B cell (primary cell): ENCODE results near the gene TRIB2. TPM values are rescaled to one million over a fixed set of nuclear protein-coding genes. Genes with fewer than 3 reads are reported as not detected.

Source experiments
- ATAC-seq: fragments of 200-7000 bp; cut with Tn5 transposase; one replicate; pipeline ENCODE4 v1.10.0; 2021; ENCODE audit warnings: low read depth, mild to moderate bottlenecking, moderate number of reproducible peaks, moderate library complexity
- CTCF ChIA-PET: fragments of 350-600 bp; sonication (Branson Sonifier 250); formaldehyde crosslinking; loops from one replicate; lab custom pipeline; 2021; ENCODE audit warnings: antibody characterized with exemption, inconsistent platforms; lab: Charles Lee
- POLR2A ChIA-PET: fragments of 350-600 bp; sonication (Branson Sonifier 250); formaldehyde crosslinking; loops from one replicate; lab custom pipeline; 2021; ENCODE audit warnings: antibody characterized with exemption; lab: Charles Lee
- DNase-seq: peaks from one replicate; pipeline ENCODE4 v3.0.0; 2013
- H2AFZ ChIP-seq: 2 replicates; pipeline ENCODE4 v1.6.1; 2012; ENCODE audit warnings: mild to moderate bottlenecking, low read depth, low read length; ENCODE audit not compliant: insufficient read depth, poor library complexity, severe bottlenecking
- H3K27ac ChIP-seq, 2 donors: 1 replicate in 1 of 2; 2 replicates in 1 of 2; pipeline ENCODE4 v1.5.1; 2012 to 2013; ENCODE audit warnings: low read length in 2 of 2, mild to moderate bottlenecking in 2 of 2, moderate library complexity in 1 of 2
- H3K27me3 ChIP-seq, 4 experiments: fragments of 200-600 bp in 1 of 4; sonication (generic) in 1 of 4; replicated peaks in 1 of 4; 1 replicate in 2 of 4; 2 replicates in 2 of 4; pipeline versions ENCODE4 v1.6.1 to v1.7.0; 2013 to 2016; ENCODE audit warnings: low read length in 3 of 4, mild to moderate bottlenecking in 2 of 4, mixed read lengths in 1 of 4, moderate library complexity in 1 of 4; ENCODE audit not compliant: insufficient read depth in 4 of 4, control insufficient read depth in 3 of 4; ENCODE audit errors: control extremely low read depth in 1 of 4
- H3K36me3 ChIP-seq, 2 experiments: replicated peaks in 1 of 2; 1 replicate in 1 of 2; 2 replicates in 1 of 2; pipeline versions ENCODE4 v1.6.1 to v1.7.1; 2013; ENCODE audit warnings: low read length in 1 of 2; ENCODE audit not compliant: insufficient read depth in 2 of 2, control insufficient read depth in 1 of 2; ENCODE audit errors: control extremely low read depth in 1 of 2, extremely low read depth in 1 of 2
- H3K4me1 ChIP-seq, 2 donors: fragments of 200-600 bp in 1 of 2; sonication (generic) in 1 of 2; 1 replicate in 1 of 2; 2 replicates in 1 of 2; pipeline versions ENCODE4 v1.5.1 to v1.6.1; 2013 to 2017; ENCODE audit warnings: low read length in 2 of 2; ENCODE audit not compliant: control insufficient read depth in 2 of 2, insufficient read depth in 2 of 2
- H3K4me2 ChIP-seq: replicated peaks from 2 replicates; pipeline ENCODE3; 2012; ENCODE audit warnings: mild to moderate bottlenecking, low read depth, low read length; ENCODE audit not compliant: poor library complexity, severe bottlenecking
- H3K4me3 ChIP-seq, 5 experiments: fragments of 200-600 bp in 1 of 5; sonication (generic) in 1 of 5; 1 replicate in 3 of 5; 2 replicates in 2 of 5; pipeline versions ENCODE4 v1.5.1 to v1.7.0; 2011 to 2016; ENCODE audit warnings: low read length in 4 of 5, mild to moderate bottlenecking in 4 of 5, low read depth in 2 of 5, control low read depth in 1 of 5, moderate library complexity in 1 of 5; ENCODE audit not compliant: insufficient read depth in 1 of 5; ENCODE audit errors: control extremely low read depth in 1 of 5, extremely low read depth in 1 of 5
- H3K79me2 ChIP-seq: fragments of 200-600 bp; sonication (generic); one replicate; pipeline ENCODE4 v1.6.0; 2016; ENCODE audit warnings: low read length; ENCODE audit not compliant: control insufficient read depth, insufficient read depth
- H3K9ac ChIP-seq: fragments of 200-600 bp; sonication (generic); 2 replicates; pipeline ENCODE4 v1.6.1; 2017; ENCODE audit warnings: mild to moderate bottlenecking, low read length, moderate library complexity
- H3K9me3 ChIP-seq, 3 donors: one replicate each; pipeline versions ENCODE4 v1.6.1 to v1.7.1; 2013; ENCODE audit warnings: low read length in 2 of 3; ENCODE audit not compliant: control insufficient read depth in 2 of 3, insufficient read depth in 1 of 3; ENCODE audit errors: control extremely low read depth in 1 of 3
- H4K20me1 ChIP-seq: 2 replicates; pipeline ENCODE4 v1.6.0; 2012; ENCODE audit warnings: mild to moderate bottlenecking, low read length; ENCODE audit not compliant: insufficient read depth, control insufficient read depth, poor library complexity, severe bottlenecking
- H3K27ac Mint-ChIP-seq: one replicate; pipeline ENCODE4 v1.8.0; 2021; ENCODE audit warnings: mixed read lengths
- H3K27me3 Mint-ChIP-seq: one replicate; pipeline ENCODE4 v1.8.0; 2021; ENCODE audit warnings: mixed read lengths
- H3K4me1 Mint-ChIP-seq: one replicate; pipeline ENCODE4 v1.8.0; 2021; ENCODE audit warnings: mixed read lengths
- H3K4me3 Mint-ChIP-seq: one replicate; pipeline ENCODE4 v1.8.0; 2021; ENCODE audit warnings: mixed read lengths
- H3K9me3 Mint-ChIP-seq: one replicate; pipeline ENCODE4 v1.8.0; 2022; ENCODE audit warnings: mixed read lengths; ENCODE audit not compliant: insufficient read depth
- EZH2 ChIP-seq: IDR thresholded peaks from 2 replicates; pipeline ENCODE4 v1.6.1; 2012; ENCODE audit warnings: borderline replicate concordance, low read depth, mild to moderate bottlenecking, moderate library complexity, low read length; ENCODE audit not compliant: insufficient read depth, poor library complexity, severe bottlenecking
- WGBS: methylation state at CpG from one replicate; pipeline ENCODE4 v1.1.5; 2013; ENCODE audit warnings: missing lambda C conversion rate; ENCODE audit not compliant: insufficient coverage; 5-methylcytosine and 5-hydroxymethylcytosine counted together
- intact Hi-C: fragments of 100-400 bp; cut with micrococcal nuclease; formaldehyde crosslinking; loops from one replicate; pipeline ENCODE4 v1.10.0; 2022
- polyA plus RNA-seq: library from polyadenylated mRNA; depleted of rRNA; stranded (reverse); fragments of >200 nt; gene quantifications from 2 replicates; pipeline ENCODE4 v1.2.3, GENCODE V29; 2012
- total RNA-seq, 2 donors: library from RNA; stranded (reverse); fragments of 120-200 nt in 1 of 2; gene quantifications; 1 replicate in 1 of 2; 2 replicates in 1 of 2; pipeline versions ENCODE4 v1.2.3 to v1.2.4, GENCODE V29; 2013 to 2022
- TF ChIP-seq, protein P1 (sequence below): fragments of 200-600 bp; IDR thresholded peaks from one replicate; pipeline ENCODE4 v1.8.0; 2022; ENCODE audit warnings: antibody characterized with exemption, mild to moderate bottlenecking

Gene TRIB2
- total and polyA plus RNA-seq, 2 donors (not counting 1 experiment from before 2014, with no cell fraction given), result 36.3 to 117 TPM

DNA sequence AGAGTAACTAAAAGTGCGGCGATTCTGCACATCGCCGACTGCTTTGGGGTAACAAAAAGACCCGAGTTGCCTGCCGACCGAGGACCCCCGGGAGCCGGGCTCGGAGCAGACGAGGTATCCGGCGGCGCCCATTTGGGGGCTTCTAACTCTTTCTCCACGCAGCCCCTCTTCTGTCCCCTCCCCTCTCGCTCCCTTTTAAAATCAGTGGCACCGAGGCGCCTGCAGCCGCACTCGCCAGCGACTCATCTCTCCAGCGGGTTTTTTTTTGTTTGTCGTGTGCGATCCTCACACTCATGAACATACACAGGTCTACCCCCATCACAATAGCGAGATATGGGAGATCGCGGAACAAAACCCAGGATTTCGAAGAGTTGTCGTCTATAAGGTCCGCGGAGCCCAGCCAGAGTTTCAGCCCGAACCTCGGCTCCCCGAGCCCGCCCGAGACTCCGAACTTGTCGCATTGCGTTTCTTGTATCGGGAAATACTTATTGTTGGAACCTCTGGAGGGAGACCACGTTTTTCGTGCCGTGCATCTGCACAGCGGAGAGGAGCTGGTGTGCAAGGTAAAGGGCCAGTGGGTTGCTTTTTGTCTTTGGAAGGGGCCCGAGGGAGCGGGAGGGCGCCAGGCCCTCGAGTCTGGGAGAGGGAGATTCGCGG lies 1.4 kb downstream of the TRIB2 start:
- no peaks in the 10 kb centered on the region for H3K9me3 ChIP-seq
- peak overlapping the region; percentile 92 for H3K27ac Mint-ChIP-seq
- H3K9ac ChIP-seq, result peak overlapping the region; percentile 91
- ChIA-PET POLR2A (interaction anchor here (0.6 to 4.1 kb wide), 3 partner anchors 8 to 211 kb away, joined by 4 to 24 read pairs (median 12); no protein-coding TSS in a partner anchor), CTCF (interaction anchor here (1.1 to 4.5 kb wide), 17 partner anchors 10 to 939 kb away, joined by 3 to 71 read pairs (median 13); no protein-coding TSS in a partner anchor)
- H3K27ac ChIP-seq, result peak overlapping the region; percentile 79 to 89
- H3K79me2 ChIP-seq, result peaks cover 62% of the 10 kb centered on the region
- peak overlapping the region; percentile 93 for H3K4me3 Mint-ChIP-seq
- 1% methylated on average over 46 of the region's 50 CpGs for WGBS
- TF ChIP-seq, protein P1, sequence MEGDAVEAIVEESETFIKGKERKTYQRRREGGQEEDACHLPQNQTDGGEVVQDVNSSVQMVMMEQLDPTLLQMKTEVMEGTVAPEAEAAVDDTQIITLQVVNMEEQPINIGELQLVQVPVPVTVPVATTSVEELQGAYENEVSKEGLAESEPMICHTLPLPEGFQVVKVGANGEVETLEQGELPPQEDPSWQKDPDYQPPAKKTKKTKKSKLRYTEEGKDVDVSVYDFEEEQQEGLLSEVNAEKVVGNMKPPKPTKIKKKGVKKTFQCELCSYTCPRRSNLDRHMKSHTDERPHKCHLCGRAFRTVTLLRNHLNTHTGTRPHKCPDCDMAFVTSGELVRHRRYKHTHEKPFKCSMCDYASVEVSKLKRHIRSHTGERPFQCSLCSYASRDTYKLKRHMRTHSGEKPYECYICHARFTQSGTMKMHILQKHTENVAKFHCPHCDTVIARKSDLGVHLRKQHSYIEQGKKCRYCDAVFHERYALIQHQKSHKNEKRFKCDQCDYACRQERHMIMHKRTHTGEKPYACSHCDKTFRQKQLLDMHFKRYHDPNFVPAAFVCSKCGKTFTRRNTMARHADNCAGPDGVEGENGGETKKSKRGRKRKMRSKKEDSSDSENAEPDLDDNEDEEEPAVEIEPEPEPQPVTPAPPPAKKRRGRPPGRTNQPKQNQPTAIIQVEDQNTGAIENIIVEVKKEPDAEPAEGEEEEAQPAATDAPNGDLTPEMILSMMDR, result no peak
- TF ChIP-seq EZH2, result peak; percentile 41
- ATAC-seq, result no peak
- H3K4me1 ChIP-seq, result peaks cover 41 to 47% of the 10 kb centered on the region in 2 donors
- H4K20me1 ChIP-seq, result peaks cover 37% of the 10 kb centered on the region
- intact Hi-C loops, result loop anchor here (1.0 to 10.0 kb wide), 12 partner anchors 103 to 1906 kb away; partner anchors contain the start of genes E2F6, PDIA6 and ROCK2
- peaks cover 0 to 5% of the 10 kb centered on the region in 2 experiments for H3K36me3 ChIP-seq
- H3K4me2 ChIP-seq, result peak overlapping the region; percentile 97
- peaks cover 60% of the 10 kb centered on the region for H3K4me1 Mint-ChIP-seq
- peak overlapping the region; percentile 69 to 99 (median 93) for H3K4me3 ChIP-seq
- H2AFZ ChIP-seq, result peak overlapping the region; percentile 80
- H3K9me3 Mint-ChIP-seq, result no peaks in the 10 kb centered on the region
- H3K27me3 Mint-ChIP-seq, result no peaks in the 10 kb centered on the region
- no peaks in the 10 kb centered on the region for H3K27me3 ChIP-seq
- peak; percentile 59 for DNase-seq
